ENCODE results near the gene PPP2R5E.

PPP2R5E gene

GRCh38 chr14:63328787-63329737 is 214.1 kb downstream of the PPP2R5E start:
- H3K36me3 ChIP-seq (ENCODE audit: control insufficient read depth, insufficient read depth, low read length), result no peaks in the 10 kb centered on the region
- no peak overlapping the region for H3K27ac ChIP-seq (ENCODE audit: insufficient read depth, low read length, poor library complexity, severe bottlenecking)
- H3K4me1 ChIP-seq (ENCODE audit: control insufficient read depth, insufficient read depth, low read length, poor library complexity, severe bottlenecking), result no peaks in the 10 kb centered on the region
- no peaks in the 10 kb centered on the region for H3K27me3 ChIP-seq (replicated peaks; ENCODE audit: control insufficient read depth, insufficient read depth, low read length, poor library complexity, severe bottlenecking)
- DNase-seq, result no peak
- H3K4me3 ChIP-seq (ENCODE audit: insufficient read depth, low read depth, low read length, poor library complexity, severe bottlenecking), result no peak overlapping the region
- H3K9me3 ChIP-seq (ENCODE audit: control insufficient read depth, low read length), result no peaks in the 10 kb centered on the region

GRCh38 chr14:63326840-63327239 is 216.3 kb downstream of the PPP2R5E start:
- Histone ChIP-seq H3K4me3 (ENCODE audit: insufficient read depth, low read depth, low read length, poor library complexity, severe bottlenecking) (no peak overlapping the region), H3K27ac (ENCODE audit: insufficient read depth, low read length, poor library complexity, severe bottlenecking) (no peak overlapping the region), H3K36me3 (ENCODE audit: control insufficient read depth, insufficient read depth, low read length) (no peaks in the 10 kb centered on the region), H3K4me1 (ENCODE audit: control insufficient read depth, insufficient read depth, low read length, poor library complexity, severe bottlenecking) (no peaks in the 10 kb centered on the region), H3K9me3 (ENCODE audit: control insufficient read depth, low read length) (no peaks in the 10 kb centered on the region), H3K27me3 (replicated peaks; ENCODE audit: control insufficient read depth, insufficient read depth, low read length, poor library complexity, severe bottlenecking) (no peaks in the 10 kb centered on the region)
- DNase-seq, result no peak

GRCh38 chr14:63322897-63323573 is 220.1 kb downstream of the PPP2R5E start:
- Histone ChIP-seq H3K36me3 (ENCODE audit: control insufficient read depth, insufficient read depth, low read length) (no peaks in the 10 kb centered on the region), H3K4me3 (ENCODE audit: insufficient read depth, low read depth, low read length, poor library complexity, severe bottlenecking) (no peak overlapping the region), H3K4me1 (ENCODE audit: control insufficient read depth, insufficient read depth, low read length, poor library complexity, severe bottlenecking) (no peaks in the 10 kb centered on the region), H3K9me3 (ENCODE audit: control insufficient read depth, low read length) (no peaks in the 10 kb centered on the region), H3K27ac (ENCODE audit: insufficient read depth, low read length, poor library complexity, severe bottlenecking) (no peak overlapping the region), H3K27me3 (replicated peaks; ENCODE audit: control insufficient read depth, insufficient read depth, low read length, poor library complexity, severe bottlenecking) (no peaks in the 10 kb centered on the region)
- DNase-seq, result no peak

- no peaks in the 10 kb centered on the region for H3K27me3 ChIP-seq (replicated peaks; ENCODE audit: control insufficient read depth, insufficient read depth, low read length, poor library complexity, severe bottlenecking)
- H3K4me1 ChIP-seq (ENCODE audit: control insufficient read depth, insufficient read depth, low read length, poor library complexity, severe bottlenecking), result no peaks in the 10 kb centered on the region
- no peak overlapping the region for H3K27ac ChIP-seq (ENCODE audit: insufficient read depth, low read length, poor library complexity, severe bottlenecking)
- no peaks in the 10 kb centered on the region for H3K36me3 ChIP-seq (ENCODE audit: control insufficient read depth, insufficient read depth, low read length)
- no peak for DNase-seq
- no peaks in the 10 kb centered on the region for H3K9me3 ChIP-seq (ENCODE audit: control insufficient read depth, low read length)
- no peak overlapping the region for H3K4me3 ChIP-seq (ENCODE audit: insufficient read depth, low read depth, low read length, poor library complexity, severe bottlenecking)
Measured at GRCh38 chr14:63322472-63322871, 220.7 kb downstream of the PPP2R5E start.

Measured in effector memory CD4-positive, alpha-beta T cell (primary cell).